Occipital lobe (tissue), 1 donor: ENCODE results near the gene CLK3. TPM values are rescaled to one million over a fixed set of nuclear protein-coding genes. Genes with fewer than 3 reads are reported as not detected.

Experiments
- total RNA-seq: library from RNA; depleted of rRNA; stranded (reverse); fragments of >200 nt; gene quantifications from one replicate; pipeline ENCODE4 v1.2.3, GENCODE V29; 2014

The CLK3 gene
- total RNA-seq, 1 donor from 2014 or later: 27.0 TPM

Other genes starting within 250 kb of the CLK3 start
- not detected for gene CYP11A1, start 248.2 kb upstream of the CLK3 start, total RNA-seq
- 51.5 TPM for gene SEMA7A, start 181.9 kb upstream of the CLK3 start, total RNA-seq
- gene UBL7, start 154.7 kb upstream of the CLK3 start, total RNA-seq: 31.2 TPM
- gene ARID3B, start 74.6 kb upstream of the CLK3 start, total RNA-seq: 8.3 TPM
- 12.9 TPM for gene EDC3, start 80.2 kb downstream of the CLK3 start, total RNA-seq
- gene CYP1A1, start 109.7 kb downstream of the CLK3 start, total RNA-seq: 0.47 TPM
- not detected for gene CYP1A2, start 133.0 kb downstream of the CLK3 start, total RNA-seq
- gene CSK, start 166.2 kb downstream of the CLK3 start, total RNA-seq: 24.0 TPM
- gene LMAN1L, start 197.0 kb downstream of the CLK3 start, total RNA-seq: not detected
- gene CPLX3, start 210.8 kb downstream of the CLK3 start, total RNA-seq: 1.6 TPM
- gene ULK3, start 227.3 kb downstream of the CLK3 start, total RNA-seq: 32.4 TPM